ENCODE measurements around the gene DNAI7.

DNA sequence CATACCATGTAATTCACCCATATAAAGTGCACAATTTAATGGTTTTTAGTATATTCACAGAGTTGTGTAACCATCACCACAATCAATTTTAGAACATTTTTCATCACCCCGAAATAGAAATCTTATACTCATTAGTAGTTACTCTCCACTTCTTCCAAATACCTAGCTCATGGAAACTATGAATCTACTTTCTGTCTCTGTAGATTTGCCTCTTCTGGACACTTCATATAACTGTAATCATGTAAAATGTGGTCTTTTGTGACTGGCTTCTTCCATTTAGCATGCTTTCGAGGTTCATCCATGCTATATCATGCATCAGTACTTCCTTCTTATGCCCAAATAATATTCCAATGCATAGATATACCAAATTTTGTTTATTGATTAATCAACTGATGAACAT is 10.8 kb downstream of the DNAI7 start:
- TF ChIP-seq CTBP1 (IDR thresholded peaks at IDR 0.05; ENCODE audit: borderline replicate concordance) (no peak), ELF4 (IDR thresholded peaks at IDR 0.05) (no peak), SUZ12 (IDR thresholded peaks at IDR 0.05) (no peak), HDGF (IDR thresholded peaks at IDR 0.05; ENCODE audit: borderline replicate concordance) (no peak), FOXA1 (IDR thresholded peaks at IDR 0.05) (no peak), BHLHE40 (IDR thresholded peaks at IDR 0.05; ENCODE audit: borderline replicate concordance) (no peak), ARNT (IDR thresholded peaks at IDR 0.05) (no peak), ZNF384 (IDR thresholded peaks at IDR 0.05) (no peak), SP1 (IDR thresholded peaks at IDR 0.05) (no peak)
